GM21529 (cell line): Measurements from ENCODE around the gene CDH5.

Experiments used
- ATAC-seq: cut with Tn5 transposase; IDR thresholded peaks from one replicate; pipeline ENCODE4 v1.9.1; 2021; ENCODE audit not compliant: unreplicated experiment

The CDH5 gene

DNA sequence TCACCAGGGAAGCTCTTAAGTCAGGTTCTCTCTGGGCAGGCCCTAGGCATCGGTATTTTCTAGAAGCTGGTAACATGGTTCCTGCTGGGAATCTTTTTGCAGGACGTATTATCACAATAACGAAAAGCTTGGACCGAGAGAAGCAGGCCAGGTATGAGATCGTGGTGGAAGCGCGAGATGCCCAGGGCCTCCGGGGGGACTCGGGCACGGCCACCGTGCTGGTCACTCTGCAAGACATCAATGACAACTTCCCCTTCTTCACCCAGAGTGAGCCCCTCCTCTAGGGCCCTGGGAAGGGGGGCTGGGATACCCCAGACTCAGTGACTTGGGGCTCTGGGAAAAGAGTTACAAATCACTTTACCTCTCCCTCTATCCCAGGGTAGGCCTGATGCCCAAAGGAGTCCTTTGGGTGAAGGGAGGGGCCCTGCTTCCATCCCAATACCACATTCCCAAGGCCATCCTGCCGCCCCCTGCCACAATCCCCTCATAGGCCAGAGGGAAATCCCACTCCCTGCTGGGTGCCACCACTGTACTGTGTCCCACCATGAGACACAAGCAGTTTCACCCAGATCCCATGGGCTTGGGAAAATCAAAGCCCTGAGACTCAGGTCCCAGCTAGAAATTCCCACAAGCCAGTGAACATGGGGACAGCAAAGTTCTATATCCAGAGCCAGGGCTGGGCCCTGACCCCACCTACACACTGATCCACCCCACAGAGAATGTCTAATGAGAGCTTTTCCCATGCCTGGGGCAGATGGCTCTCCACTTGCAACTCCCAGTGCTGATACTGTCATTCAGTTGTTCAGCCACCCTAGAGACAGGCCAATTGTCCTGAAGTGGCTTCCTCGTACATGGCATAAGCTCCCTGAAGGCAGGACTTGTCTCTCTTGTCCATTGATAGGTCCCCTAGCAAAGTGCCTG lies 23.0 kb downstream of the CDH5 start:
- no peak for ATAC-seq

DNA sequence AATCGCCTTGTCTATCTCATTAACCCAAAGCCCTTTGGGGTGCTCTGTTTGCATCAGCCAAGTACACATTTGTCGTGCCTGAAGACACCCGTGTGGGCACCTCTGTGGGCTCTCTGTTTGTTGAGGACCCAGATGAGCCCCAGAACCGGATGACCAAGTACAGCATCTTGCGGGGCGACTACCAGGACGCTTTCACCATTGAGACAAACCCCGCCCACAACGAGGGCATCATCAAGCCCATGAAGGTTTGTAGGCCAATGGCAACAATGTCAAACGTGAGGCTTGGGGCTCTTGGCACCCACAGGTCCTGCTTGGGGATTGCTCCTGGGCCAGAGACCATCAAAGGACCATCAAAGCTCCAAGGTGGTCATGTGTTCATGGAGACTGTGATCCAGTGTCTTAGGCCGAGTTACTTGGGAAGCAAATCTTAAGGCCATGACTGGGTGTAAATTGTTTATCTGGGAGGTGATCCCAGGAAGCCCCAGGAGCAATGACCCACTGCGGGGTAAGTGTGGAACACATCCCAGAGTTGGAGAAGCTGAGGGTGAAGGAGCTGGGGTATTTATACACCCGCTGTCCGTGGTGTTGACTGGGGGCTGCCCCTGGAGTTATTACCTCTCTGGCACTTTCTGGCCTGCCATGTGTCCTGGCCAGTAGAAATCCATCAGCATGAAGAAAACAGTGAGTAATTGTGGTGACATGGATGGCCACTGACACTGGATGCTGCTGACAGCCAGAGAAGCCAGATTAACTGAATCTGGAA lies 24.0 kb downstream of the CDH5 start:
- ATAC-seq, result no peak

DNA sequence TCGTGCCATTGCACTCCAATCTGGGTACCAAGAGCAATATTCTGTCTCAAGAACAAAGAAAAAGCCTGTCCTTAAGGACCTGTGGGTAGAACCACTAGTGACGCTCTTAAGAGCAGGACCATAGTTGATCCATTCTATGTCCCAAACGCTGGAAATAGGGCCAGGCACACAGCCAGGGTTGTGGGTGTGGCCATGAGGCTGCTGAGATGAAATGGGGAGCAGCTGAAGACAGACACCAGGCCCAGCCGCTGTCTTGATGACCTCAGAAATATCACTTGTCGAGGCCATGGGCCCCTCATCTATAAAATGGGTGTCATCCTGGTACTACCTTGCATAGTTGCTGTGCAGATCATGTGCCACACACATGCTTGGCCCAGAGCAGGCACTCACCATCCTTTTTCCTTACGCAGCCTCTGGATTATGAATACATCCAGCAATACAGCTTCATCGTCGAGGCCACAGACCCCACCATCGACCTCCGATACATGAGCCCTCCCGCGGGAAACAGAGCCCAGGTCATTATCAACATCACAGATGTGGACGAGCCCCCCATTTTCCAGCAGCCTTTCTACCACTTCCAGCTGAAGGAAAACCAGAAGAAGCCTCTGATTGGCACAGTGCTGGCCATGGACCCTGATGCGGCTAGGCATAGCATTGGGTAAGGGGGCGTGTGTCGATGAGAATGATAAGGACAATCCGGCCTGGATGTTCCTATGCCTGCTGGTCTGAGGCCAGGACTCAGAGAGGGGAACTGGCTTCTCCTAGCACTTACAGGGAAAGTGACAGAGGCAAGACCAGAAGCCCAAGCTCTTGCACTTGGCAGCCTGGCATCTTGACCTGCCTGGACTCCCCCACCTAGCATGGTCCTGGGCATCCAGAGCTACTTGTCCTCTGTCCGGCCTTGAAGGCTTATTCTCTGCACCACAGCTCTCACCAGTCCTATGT lies 25.5 kb downstream of the CDH5 start:
- no peak for ATAC-seq

- no peak for ATAC-seq
These were observed 29.5 kb downstream of the CDH5 start for GRCh38 chr16:66395806-66396555.

DNA sequence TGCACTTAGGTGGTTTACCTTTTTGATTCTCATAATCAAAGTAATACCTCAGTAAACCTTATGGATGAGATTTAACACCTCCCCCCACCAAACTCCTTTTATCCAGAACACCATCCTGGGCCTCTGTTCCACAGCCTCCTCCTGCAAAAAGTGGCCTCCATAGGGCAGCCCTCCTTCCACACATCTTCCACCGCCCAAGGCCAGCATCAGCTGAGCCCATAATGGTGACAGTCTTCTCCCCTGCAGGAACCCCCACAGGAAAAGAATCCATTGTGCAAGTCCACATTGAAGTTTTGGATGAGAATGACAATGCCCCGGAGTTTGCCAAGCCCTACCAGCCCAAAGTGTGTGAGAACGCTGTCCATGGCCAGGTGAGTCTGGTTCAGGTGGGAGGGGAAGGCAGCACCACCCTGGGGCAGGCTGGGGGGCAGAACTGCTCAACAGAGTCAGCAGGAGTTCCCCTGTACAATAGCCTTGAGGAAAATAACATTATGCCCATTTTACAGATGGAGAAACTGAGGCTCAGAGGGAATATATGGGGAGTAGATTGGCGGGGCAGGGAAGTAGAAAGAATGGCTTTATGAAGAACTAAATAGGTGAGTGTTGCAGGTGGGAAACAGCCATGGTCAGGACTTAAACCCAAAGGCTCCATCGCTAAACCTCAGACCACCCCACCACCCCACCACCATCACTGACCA lies 31.4 kb downstream of the CDH5 start:
- no peak for ATAC-seq

DNA sequence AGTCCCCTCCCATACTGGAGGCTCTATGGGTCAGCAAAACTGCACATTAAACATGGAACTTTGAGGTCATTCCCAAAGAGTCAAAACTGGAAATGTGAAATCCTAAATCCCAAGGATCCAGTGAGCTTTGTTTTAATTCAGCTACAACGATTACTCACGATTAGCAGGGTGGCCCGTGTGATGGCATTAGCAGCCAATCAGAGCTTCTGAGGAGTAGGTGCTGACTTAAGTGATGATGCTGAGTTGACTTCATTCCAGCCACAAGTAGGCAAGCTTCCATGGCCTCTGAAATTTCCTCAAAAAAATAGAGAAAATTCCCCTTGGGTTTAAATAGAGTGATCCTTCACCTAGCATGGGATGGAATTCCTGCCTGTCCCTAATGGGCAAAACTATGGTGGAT lies 32.5 kb downstream of the CDH5 start:
- no peak for ATAC-seq

DNA sequence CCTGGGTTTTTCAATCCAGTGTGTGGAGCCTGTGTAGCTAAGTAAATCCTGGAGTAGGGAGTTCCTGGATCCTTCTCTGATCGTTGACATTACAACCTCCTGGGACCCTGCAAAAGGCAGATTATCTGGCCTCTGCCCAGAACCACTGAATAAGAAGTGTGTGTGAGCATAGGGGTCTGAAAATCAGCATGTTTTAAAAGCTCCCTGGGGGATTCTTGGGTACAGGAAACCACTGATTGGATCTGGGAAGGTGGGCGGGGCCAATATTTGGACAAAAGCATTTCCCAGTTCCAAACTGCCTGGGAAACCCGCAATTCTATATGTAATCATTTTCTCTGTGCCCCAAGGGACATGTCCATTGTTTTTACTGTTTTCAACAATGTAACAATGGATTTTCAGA lies 33.4 kb downstream of the CDH5 start:
- ATAC-seq, result no peak

DNA sequence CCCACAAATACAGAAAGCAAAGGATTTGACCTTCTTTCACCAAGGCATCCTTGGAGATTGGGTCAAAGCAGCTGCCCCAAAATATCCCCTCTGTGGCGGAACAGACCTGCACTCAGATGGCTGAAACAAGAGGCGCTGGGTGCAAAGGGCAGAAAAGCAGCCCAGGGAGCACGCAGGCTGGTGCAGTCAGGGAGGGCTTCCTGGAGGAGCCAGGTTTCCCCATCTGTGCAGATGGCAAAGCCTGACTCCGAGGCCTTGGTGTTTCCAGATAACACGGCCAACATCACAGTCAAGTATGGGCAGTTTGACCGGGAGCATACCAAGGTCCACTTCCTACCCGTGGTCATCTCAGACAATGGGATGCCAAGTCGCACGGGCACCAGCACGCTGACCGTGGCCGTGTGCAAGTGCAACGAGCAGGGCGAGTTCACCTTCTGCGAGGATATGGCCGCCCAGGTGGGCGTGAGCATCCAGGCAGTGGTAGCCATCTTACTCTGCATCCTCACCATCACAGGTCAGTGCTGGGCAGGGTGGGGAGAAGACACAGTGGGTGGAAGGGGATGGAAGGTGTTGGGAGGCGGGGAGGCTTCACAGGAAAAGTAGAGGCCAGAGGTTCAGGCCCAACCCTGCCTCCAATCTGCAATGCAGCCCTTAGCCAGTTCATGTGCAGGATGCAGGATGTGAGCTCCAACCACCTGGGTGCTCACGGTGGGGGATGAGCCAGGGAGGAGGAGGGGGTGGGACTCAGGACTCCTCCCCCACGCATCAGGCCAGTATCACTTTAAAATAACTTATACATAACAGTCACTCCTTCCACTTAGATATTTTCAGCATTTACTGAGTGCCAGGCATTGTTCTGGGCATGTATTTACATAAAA lies 34.3 kb downstream of the CDH5 start:
- no peak for ATAC-seq

DNA sequence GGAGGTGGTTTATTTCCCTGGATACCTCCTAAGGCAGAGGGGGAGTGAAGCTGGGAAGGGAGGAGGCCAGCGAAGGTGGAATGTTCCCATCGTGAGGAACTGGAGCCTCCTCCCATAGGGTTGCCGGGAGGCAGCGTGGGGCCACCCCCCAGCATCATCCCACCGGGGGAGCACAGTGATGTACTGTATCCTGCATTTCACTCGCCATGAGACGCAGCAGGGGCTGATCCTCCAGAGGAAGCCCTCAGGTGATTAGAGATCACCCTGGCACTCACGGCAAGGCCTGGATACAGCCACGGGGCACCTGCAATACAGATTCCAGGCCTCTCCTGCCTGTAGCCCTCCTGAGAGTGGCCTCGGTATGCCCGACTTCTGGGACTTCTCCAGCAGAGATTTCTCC lies 35.1 kb downstream of the CDH5 start:
- ATAC-seq, result no peak

DNA sequence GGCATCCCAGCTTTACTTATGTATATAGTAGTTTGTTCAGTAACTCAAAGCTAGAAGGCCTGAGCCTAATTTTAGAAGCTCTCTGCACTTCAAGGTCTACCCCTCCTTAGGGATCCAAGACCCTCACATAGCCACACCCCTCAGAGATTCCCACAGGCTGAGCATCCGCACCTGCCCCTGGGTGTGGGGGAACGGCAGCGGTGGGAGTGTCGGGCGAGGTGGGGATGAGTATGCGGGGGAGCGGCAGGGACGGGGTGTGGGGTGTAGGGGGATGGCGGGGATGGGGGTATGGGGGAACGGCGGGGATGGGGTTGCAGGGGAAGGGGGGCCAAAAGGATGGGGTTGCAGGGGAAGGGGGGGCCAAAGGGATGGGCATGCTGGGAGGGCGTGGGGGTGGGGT lies 35.7 kb downstream of the CDH5 start:
- no peak for ATAC-seq

- ATAC-seq, result no peak
These were observed 36.2 kb downstream of the CDH5 start for GRCh38 chr16:66402591-66403230.

- no peak for ATAC-seq
These were observed 37.1 kb downstream of the CDH5 start for GRCh38 chr16:66403531-66404145.

- ATAC-seq, result no peak
These were observed 38.7 kb downstream of the CDH5 start for GRCh38 chr16:66405057-66405783.

GRCh38 chr16:66406534-66407221 lies 40.2 kb downstream of the CDH5 start:
- peak; percentile 84 for ATAC-seq

- no peak for ATAC-seq
These were observed 41.9 kb downstream of the CDH5 start for GRCh38 chr16:66408163-66409048.

DNA sequence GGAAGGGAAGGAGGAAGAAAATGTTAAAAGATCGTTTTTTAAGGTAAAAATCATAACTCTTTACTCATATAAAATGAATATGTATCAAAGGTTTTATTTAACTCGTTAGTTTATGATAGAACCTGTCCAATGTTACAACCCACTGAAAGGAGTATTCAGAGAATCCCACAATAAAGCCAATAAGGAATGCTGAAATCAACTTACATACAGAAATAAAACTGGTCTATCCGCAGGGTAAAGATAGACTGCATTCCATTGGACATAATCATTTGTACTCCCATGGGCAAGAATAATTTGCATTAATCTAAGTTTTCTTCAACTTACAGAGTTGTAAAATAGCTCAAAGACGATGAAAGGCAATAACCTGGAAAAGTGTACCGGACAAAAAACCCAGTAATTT lies 42.7 kb downstream of the CDH5 start:
- ATAC-seq, result no peak
